H9 (cell line): ENCODE measurements around the gene IER2. TPM values are rescaled to one million over a fixed set of nuclear protein-coding genes. Genes with fewer than 3 reads are reported as not detected.

ENCODE experiments used
- DNase-seq: peaks from one replicate; pipeline ENCODE4 v3.0.0-alpha.2; 2017
- H2AFZ ChIP-seq: one replicate; pipeline ENCODE4 v1.6.1; 2013; ENCODE audit warnings: mild to moderate bottlenecking, low read length, control low read depth, moderate library complexity
- H2AK5ac ChIP-seq: 2 replicates; pipeline ENCODE4 v1.6.1; 2013; ENCODE audit warnings: low read length, control low read depth, mixed read lengths; ENCODE audit not compliant: insufficient read length
- H2BK120ac ChIP-seq: one replicate; pipeline ENCODE4 v1.6.1; 2013; ENCODE audit warnings: low read depth, mild to moderate bottlenecking, low read length, control low read depth, inconsistent platforms; ENCODE audit not compliant: poor library complexity, severe bottlenecking
- H2BK12ac ChIP-seq: 2 replicates; pipeline ENCODE4 v1.6.1; 2013; ENCODE audit warnings: low read length, control low read depth, mixed read lengths, low read depth; ENCODE audit not compliant: insufficient read length
- H2BK15ac ChIP-seq: 2 replicates; pipeline ENCODE4 v1.6.1; 2013; ENCODE audit warnings: low read depth, low read length, control low read depth
- H2BK20ac ChIP-seq: one replicate; pipeline ENCODE4 v1.6.1; 2013; ENCODE audit warnings: low read depth, mild to moderate bottlenecking, low read length, control low read depth, inconsistent platforms; ENCODE audit not compliant: poor library complexity, severe bottlenecking
- H2BK5ac ChIP-seq: 2 replicates; pipeline ENCODE4 v1.6.1; 2013; ENCODE audit warnings: low read length, control low read depth, mixed read lengths; ENCODE audit not compliant: insufficient read length
- H3K14ac ChIP-seq: 2 replicates; pipeline ENCODE4 v1.6.1; 2013; ENCODE audit warnings: low read length, control low read depth; ENCODE audit not compliant: insufficient read depth
- H3K18ac ChIP-seq: 2 replicates; pipeline ENCODE4 v1.6.1; 2013; ENCODE audit warnings: low read depth, mild to moderate bottlenecking, mixed read lengths, low read length, control low read depth; ENCODE audit not compliant: insufficient read length
- H3K23ac ChIP-seq: 2 replicates; pipeline ENCODE4 v1.6.1; 2013; ENCODE audit warnings: low read length, control low read depth, mixed read lengths, low read depth; ENCODE audit not compliant: insufficient read length
- H3K23me2 ChIP-seq: 2 replicates; pipeline ENCODE4 v1.6.1; 2013; ENCODE audit warnings: low read depth, mild to moderate bottlenecking, mixed read lengths, low read length, control low read depth; ENCODE audit not compliant: insufficient read length, poor library complexity, severe bottlenecking
- H3K27ac ChIP-seq: 2 replicates; pipeline ENCODE4 v1.5.1; 2013; ENCODE audit warnings: low read length, control low read depth, mixed read lengths, low read depth; ENCODE audit not compliant: insufficient read length
- H3K27me3 ChIP-seq: 2 replicates; pipeline ENCODE4 v1.6.1; 2013; ENCODE audit warnings: low read length, control low read depth, inconsistent platforms; ENCODE audit not compliant: insufficient read depth
- H3K4ac ChIP-seq: 2 replicates; pipeline ENCODE4 v1.6.1; 2013; ENCODE audit warnings: low read depth, mild to moderate bottlenecking, control low read depth, inconsistent platforms, low read length, moderate library complexity
- H3K4me1 ChIP-seq: 2 replicates; pipeline ENCODE4 v1.6.1; 2013; ENCODE audit warnings: low read length, control low read depth, inconsistent platforms; ENCODE audit not compliant: insufficient read depth
- H3K4me2 ChIP-seq: 2 replicates; pipeline ENCODE4 v1.6.1; 2013; ENCODE audit warnings: low read length, control low read depth, mixed read lengths; ENCODE audit not compliant: insufficient read length, insufficient read depth
- H3K56ac ChIP-seq: 2 replicates; pipeline ENCODE4 v1.6.1; 2013; ENCODE audit warnings: low read depth, mild to moderate bottlenecking, mixed read lengths, low read length, control low read depth; ENCODE audit not compliant: insufficient read length
- H3K79me1 ChIP-seq: 2 replicates; pipeline ENCODE4 v1.6.1; 2013; ENCODE audit warnings: low read depth, mild to moderate bottlenecking, moderate library complexity, low read length, control low read depth, inconsistent platforms; ENCODE audit not compliant: insufficient read depth, poor library complexity, severe bottlenecking
- H3K79me2 ChIP-seq: 2 replicates; pipeline ENCODE4 v1.6.1; 2013; ENCODE audit warnings: low read length, control low read depth, inconsistent platforms; ENCODE audit not compliant: insufficient read depth
- H3K9ac ChIP-seq: 2 replicates; pipeline ENCODE4 v1.6.1; 2013; ENCODE audit warnings: low read length, control low read depth, mixed read lengths; ENCODE audit not compliant: insufficient read length; ENCODE audit errors: extremely low read depth
- H3K9me3 ChIP-seq: one replicate; pipeline ENCODE4 v1.6.1; 2013; ENCODE audit warnings: low read depth, low read length, inconsistent platforms; ENCODE audit not compliant: control insufficient read depth
- H3T11ph ChIP-seq: one replicate; pipeline ENCODE4 v1.6.1; 2013; ENCODE audit warnings: mild to moderate bottlenecking, low read length, control low read depth, inconsistent platforms
- H4K20me1 ChIP-seq: one replicate; pipeline ENCODE4 v1.6.1; 2013; ENCODE audit not compliant: control insufficient read depth, insufficient read length, insufficient read depth
- H4K5ac ChIP-seq: 2 replicates; pipeline ENCODE4 v1.6.1; 2013; ENCODE audit warnings: low read depth, mild to moderate bottlenecking, mixed read lengths, low read length, control low read depth; ENCODE audit not compliant: insufficient read length
- H4K8ac ChIP-seq: replicated peaks from 2 replicates; pipeline ENCODE4 v1.6.1; 2013; ENCODE audit warnings: low read length, control low read depth, mixed read lengths, low read depth; ENCODE audit not compliant: insufficient read length
- H4K91ac ChIP-seq: 2 replicates; pipeline ENCODE4 v1.6.1; 2013; ENCODE audit warnings: low read depth, mild to moderate bottlenecking, moderate library complexity, mixed read lengths, low read length, control low read depth; ENCODE audit not compliant: insufficient read length
- H3K27ac Mint-ChIP-seq, 3 experiments: 2 replicates in 2 of 3; 3 replicates in 1 of 3; pipeline ENCODE4 v1.8.0; 2020 to 2021; ENCODE audit warnings: mixed read lengths in 3 of 3, mild to moderate bottlenecking in 1 of 3, moderate library complexity in 1 of 3
- H3K27me3 Mint-ChIP-seq: 2 replicates; pipeline ENCODE4 v1.8.0; 2021; ENCODE audit warnings: low read depth, mild to moderate bottlenecking, moderate library complexity, mixed read lengths
- H3K36me3 Mint-ChIP-seq, 3 experiments: 2 replicates in 2 of 3; 3 replicates in 1 of 3; pipeline ENCODE4 v1.8.0; 2020 to 2021; ENCODE audit warnings: low read depth in 3 of 3, mixed read lengths in 3 of 3; ENCODE audit not compliant: insufficient read depth in 1 of 3
- H3K4me1 Mint-ChIP-seq, 2 experiments: 2 replicates each; pipeline ENCODE4 v1.8.0; 2020; ENCODE audit warnings: mixed read lengths in 2 of 2
- H3K4me3 Mint-ChIP-seq, 2 experiments: 2 replicates in 1 of 2; 3 replicates in 1 of 2; pipeline ENCODE4 v1.8.0; 2020 to 2021; ENCODE audit warnings: mild to moderate bottlenecking in 2 of 2, mixed read lengths in 2 of 2, moderate library complexity in 1 of 2
- H3K9me3 Mint-ChIP-seq, 2 experiments: 2 replicates in 1 of 2; 3 replicates in 1 of 2; pipeline ENCODE4 v1.8.0; 2020; ENCODE audit warnings: mild to moderate bottlenecking in 2 of 2, mixed read lengths in 2 of 2, moderate library complexity in 1 of 2
- WGBS: extraction: QIAGEN DNeasy Blood & Tissue Kit; methylation state at CpG from one replicate; pipeline ENCODE4 v1.1.7; 2013; ENCODE audit warnings: missing lambda C conversion rate, low lambda C conversion rate, mixed read lengths; ENCODE audit not compliant: insufficient read length; ENCODE audit errors: extremely low coverage; 5-methylcytosine and 5-hydroxymethylcytosine counted together
- total RNA-seq: library from RNA; stranded (reverse); gene quantifications from 2 replicates; pipeline ENCODE4 v1.2.1, GENCODE V29; 2021
- TF ChIP-seq, protein P1 (sequence below): fragments of 200-600 bp; sonication (generic); conservative IDR thresholded peaks from 3 replicates; pipeline ENCODE4 v1.8.0; 2021; ENCODE audit warnings: antibody characterized with exemption, mild to moderate bottlenecking

IER2 gene
- total RNA-seq, 1 experiment from 2014 or later, result 160 TPM

- peak overlapping the region; percentile 73; the same call in 1 of the 2 replicates for H3K14ac ChIP-seq
- H3K56ac ChIP-seq, result no peak overlapping the region
- no peak overlapping the region for H4K8ac ChIP-seq
- H3K4me2 ChIP-seq, result peak overlapping the region; percentile 82
- H3K18ac ChIP-seq, result peak overlapping the region; percentile 65
- H2BK12ac ChIP-seq, result peak overlapping the region; percentile 51
- H2BK15ac ChIP-seq, result no peak overlapping the region
- no peaks in the 10 kb centered on the region for H3K79me1 ChIP-seq
- Mint-ChIP-seq H3K27ac (peak overlapping the region; percentile 100), H3K4me1 (peaks cover 36 to 44% of the 10 kb centered on the region in 2 experiments), H3K27me3 (no peaks in the 10 kb centered on the region), H3K36me3 (no peaks in the 10 kb centered on the region), H3K4me3 (peak overlapping the region; percentile 64 to 81), H3K9me3 (no peaks in the 10 kb centered on the region)
- TF ChIP-seq, protein P1, sequence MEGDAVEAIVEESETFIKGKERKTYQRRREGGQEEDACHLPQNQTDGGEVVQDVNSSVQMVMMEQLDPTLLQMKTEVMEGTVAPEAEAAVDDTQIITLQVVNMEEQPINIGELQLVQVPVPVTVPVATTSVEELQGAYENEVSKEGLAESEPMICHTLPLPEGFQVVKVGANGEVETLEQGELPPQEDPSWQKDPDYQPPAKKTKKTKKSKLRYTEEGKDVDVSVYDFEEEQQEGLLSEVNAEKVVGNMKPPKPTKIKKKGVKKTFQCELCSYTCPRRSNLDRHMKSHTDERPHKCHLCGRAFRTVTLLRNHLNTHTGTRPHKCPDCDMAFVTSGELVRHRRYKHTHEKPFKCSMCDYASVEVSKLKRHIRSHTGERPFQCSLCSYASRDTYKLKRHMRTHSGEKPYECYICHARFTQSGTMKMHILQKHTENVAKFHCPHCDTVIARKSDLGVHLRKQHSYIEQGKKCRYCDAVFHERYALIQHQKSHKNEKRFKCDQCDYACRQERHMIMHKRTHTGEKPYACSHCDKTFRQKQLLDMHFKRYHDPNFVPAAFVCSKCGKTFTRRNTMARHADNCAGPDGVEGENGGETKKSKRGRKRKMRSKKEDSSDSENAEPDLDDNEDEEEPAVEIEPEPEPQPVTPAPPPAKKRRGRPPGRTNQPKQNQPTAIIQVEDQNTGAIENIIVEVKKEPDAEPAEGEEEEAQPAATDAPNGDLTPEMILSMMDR, result no peak
- H3K23me2 ChIP-seq, result peaks cover 15% of the 10 kb centered on the region
- no peak overlapping the region for H2BK5ac ChIP-seq
- H3T11ph ChIP-seq, result no peak overlapping the region
- peak; percentile 98 for DNase-seq
- H2AFZ ChIP-seq, result no peak overlapping the region
- peak overlapping the region; percentile 8 for H2BK120ac ChIP-seq
- no CpG with 5 or more reads among the region's 58 CpGs for WGBS
- H2AK5ac ChIP-seq, result no peak overlapping the region
- no peak overlapping the region for H2BK20ac ChIP-seq
- no peak overlapping the region for H4K5ac ChIP-seq
- no peaks in the 10 kb centered on the region for H3K9me3 ChIP-seq
- no peaks in the 10 kb centered on the region for H3K27me3 ChIP-seq
- H3K4me1 ChIP-seq, result peaks cover 7% of the 10 kb centered on the region; the same call in 1 of the 2 replicates
- peak overlapping the region; percentile 84 for H3K27ac ChIP-seq
- peak overlapping the region; percentile 29 for H4K91ac ChIP-seq
- H3K79me2 ChIP-seq, result no peaks in the 10 kb centered on the region
- no peaks in the 10 kb centered on the region for H4K20me1 ChIP-seq
- peak overlapping the region; percentile 12; the same call in 1 of the 2 replicates for H3K4ac ChIP-seq
- H3K9ac ChIP-seq, result peak overlapping the region; percentile 69
- no peak overlapping the region for H3K23ac ChIP-seq
Measured at GRCh38 chr19:13162724-13163608, 12.8 kb downstream of the IER2 start.
